ENCODE measurements around the gene GABARAP. TPM values are rescaled to one million over a fixed set of nuclear protein-coding genes. Genes with fewer than 3 reads are reported as not detected.

The GABARAP gene
- total RNA-seq, 4 donors from 2014 or later: 446 to 840 (median 533) TPM

DNA sequence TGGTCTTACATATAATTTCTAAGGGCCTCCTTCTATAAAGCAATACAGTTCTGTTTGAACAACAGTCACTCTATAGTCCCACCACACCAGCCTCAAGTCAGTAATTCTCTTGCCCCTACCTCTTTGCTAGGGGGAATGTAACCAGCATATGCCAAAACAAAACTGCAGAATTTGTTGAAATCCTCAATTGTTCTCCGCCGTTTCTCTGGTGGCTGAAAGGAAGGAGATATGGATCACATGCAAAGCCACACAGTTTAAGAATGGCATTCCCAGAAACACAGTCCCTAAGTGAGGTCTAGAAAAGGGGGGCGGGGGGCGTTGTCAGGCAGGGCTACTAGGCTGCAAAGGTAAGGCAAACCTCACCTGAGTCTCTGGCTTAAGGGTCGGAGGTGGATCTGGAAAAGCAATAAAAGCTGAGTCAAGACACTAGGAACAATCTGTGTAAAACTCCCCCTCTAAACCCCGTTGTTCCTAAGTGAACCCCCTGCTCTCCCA, 4.9 kb downstream of the GABARAP start:
- peak in 1 of 2 donors; percentile 72 for DNase-seq (ENCODE audit: low spot score in 2 of 2)
- Histone ChIP-seq H3K4me3 (peak overlapping the region; percentile 97), H3K4me1 (peaks cover 68% of the 10 kb centered on the region), H3K36me3 (peaks cover 9% of the 10 kb centered on the region), H3K27ac (peak overlapping the region; percentile 95), H3K27me3 (no peaks in the 10 kb centered on the region), H3K9me3 (no peaks in the 10 kb centered on the region)
- TF ChIP-seq, protein P1, sequence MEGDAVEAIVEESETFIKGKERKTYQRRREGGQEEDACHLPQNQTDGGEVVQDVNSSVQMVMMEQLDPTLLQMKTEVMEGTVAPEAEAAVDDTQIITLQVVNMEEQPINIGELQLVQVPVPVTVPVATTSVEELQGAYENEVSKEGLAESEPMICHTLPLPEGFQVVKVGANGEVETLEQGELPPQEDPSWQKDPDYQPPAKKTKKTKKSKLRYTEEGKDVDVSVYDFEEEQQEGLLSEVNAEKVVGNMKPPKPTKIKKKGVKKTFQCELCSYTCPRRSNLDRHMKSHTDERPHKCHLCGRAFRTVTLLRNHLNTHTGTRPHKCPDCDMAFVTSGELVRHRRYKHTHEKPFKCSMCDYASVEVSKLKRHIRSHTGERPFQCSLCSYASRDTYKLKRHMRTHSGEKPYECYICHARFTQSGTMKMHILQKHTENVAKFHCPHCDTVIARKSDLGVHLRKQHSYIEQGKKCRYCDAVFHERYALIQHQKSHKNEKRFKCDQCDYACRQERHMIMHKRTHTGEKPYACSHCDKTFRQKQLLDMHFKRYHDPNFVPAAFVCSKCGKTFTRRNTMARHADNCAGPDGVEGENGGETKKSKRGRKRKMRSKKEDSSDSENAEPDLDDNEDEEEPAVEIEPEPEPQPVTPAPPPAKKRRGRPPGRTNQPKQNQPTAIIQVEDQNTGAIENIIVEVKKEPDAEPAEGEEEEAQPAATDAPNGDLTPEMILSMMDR (IDR thresholded peaks at IDR 0.05): no peak
- TF ChIP-seq EP300 (IDR thresholded peaks at IDR 0.05) (no peak), POLR2AphosphoS5 (IDR thresholded peaks at IDR 0.05) (no peak), POLR2A (IDR thresholded peaks at IDR 0.05) (no peak)
- WGBS: 19% methylated on average over 6 of the region's 6 CpGs

DNA sequence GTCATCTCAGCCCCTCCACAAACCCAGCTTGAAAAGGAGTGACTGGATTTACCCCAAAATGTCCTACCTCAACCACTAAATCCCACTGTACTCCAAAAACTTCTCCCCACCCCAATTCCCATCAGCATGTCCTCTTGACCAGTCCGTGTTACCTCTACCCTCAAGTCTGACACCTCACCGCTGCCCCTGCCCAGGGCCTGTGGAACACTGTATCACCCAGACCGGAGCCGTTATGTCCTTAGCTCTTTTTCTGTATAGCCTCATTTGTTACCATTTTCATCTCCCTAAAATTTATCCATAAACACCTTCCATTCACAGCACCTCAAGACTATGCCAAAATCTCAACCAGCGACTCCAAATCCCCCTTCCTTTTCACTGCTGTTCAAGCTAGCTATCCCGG, 5.4 kb downstream of the GABARAP start:
- Histone ChIP-seq H3K4me3 (no peak overlapping the region), H3K27ac (peak overlapping the region; percentile 95), H3K4me1 (peaks cover 73% of the 10 kb centered on the region), H3K36me3 (peaks cover 9% of the 10 kb centered on the region), H3K27me3 (no peaks in the 10 kb centered on the region), H3K9me3 (no peaks in the 10 kb centered on the region)
- WGBS: 83% methylated on average over 6 of the region's 6 CpGs
- DNase-seq (ENCODE audit: low spot score in 2 of 2): no peak
- TF ChIP-seq, protein P1 (IDR thresholded peaks at IDR 0.05): no peak
- no peak for TF ChIP-seq POLR2A (IDR thresholded peaks at IDR 0.05)

DNA sequence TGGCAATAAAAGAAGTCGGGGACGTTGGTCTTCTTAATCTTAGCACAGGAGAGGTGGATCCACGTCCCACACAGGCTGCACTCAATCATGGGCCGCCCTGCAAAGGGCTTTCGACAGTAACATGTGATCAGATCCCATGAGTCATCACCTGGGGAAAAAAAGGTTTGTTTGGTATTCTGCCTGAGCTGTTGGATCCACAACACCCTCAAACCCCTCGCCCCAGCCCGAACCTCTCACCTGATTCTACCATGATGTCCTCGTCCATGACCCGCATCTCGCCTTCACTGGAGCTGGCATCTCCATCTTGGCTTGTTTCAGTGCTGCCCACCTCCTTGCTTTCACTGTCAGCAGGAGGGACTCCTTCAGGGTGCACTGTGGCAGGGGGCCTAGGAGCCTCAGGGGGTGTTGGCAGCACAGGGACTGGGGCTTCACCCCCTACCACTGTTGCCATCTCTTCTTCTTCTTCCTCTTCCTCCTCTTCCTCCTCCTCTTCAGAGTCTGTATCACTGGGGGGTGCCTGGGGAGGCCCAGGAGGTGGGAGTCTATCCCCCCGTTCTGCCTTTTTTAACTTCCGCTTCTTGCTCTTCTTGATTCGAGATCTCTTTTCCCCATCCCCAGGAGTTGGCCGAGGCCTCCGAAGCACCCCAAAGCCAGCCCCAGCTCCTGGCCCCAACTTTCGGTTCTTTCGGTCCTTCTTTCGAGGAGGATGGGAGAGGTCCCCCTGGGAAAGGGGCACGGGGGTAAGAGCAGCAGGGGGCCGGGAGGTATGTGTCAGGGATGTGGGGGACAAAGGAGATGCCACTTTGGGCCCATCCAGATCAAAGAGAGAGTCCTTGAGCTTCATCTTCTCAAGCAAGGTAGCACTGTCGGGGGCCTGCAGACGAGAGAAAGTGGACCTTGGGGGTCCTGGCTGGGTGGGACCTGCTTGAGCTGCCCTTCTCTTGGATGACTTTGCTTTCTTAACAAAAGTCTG, 6.3 kb downstream of the GABARAP start:
- no peaks in the 10 kb centered on the region for H3K9me3 ChIP-seq
- 79% methylated on average over 22 of the region's 22 CpGs for WGBS
- TF ChIP-seq EP300 (IDR thresholded peaks at IDR 0.05) (no peak), POLR2AphosphoS5 (IDR thresholded peaks at IDR 0.05) (no peak), POLR2A (IDR thresholded peaks at IDR 0.05) (no peak)
- TF ChIP-seq, protein P1 (IDR thresholded peaks at IDR 0.05): no peak

DNA sequence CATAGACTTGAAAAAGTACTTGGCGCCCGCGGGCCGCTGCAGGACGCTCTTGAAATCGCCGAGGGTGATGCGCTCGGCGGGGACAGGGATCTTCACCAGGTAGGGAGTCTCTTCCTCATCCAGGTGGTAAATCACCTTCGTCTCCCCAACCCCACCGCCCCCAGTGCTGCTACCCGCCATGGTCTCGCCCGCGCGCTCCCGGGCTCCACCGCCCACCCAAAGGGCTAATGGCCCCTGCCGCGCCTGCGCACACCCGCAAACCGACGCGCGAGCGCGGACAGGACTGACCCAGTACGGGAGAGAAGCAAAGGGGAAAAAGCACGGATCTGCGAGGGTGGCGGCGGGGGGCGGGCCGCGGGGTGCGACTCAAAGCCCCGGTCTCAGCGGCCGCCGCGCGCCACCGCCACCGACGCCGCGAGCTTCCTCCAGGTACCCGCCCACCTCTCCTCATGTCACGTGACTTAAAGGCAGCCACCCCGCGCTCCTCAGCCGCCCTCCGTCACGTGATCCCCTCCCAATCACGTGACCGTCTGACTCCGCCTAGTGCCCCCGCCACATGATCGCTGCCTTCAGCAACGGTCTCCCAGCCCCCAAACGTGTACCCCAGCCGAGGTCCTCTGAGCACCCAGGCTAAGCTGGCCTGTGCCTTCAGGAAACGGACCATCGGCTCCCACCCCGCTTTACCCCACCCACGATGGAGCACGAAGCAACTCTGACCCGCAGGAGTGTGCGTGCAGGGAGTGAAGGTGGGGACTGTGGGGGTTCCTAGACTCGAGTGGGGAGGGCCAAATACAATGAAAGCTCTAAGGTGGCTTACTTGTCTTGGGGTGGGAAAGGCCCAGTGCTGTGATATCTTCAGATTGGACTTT, 7.9 kb downstream of the GABARAP start, which contains the start of gene DVL2:
Gene DVL2, minus strand, starts transcription at position 435 of the 869 bp plus-strand sequence. Its CDS starts 255 bp downstream, at position 180.
- TF ChIP-seq EP300 (IDR thresholded peaks at IDR 0.05) (no peak), POLR2AphosphoS5 (IDR thresholded peaks at IDR 0.05) (peak in 2 of 3 donors; percentile 76 to 85), POLR2A (IDR thresholded peaks at IDR 0.05) (peak in 1 of 2 donors; percentile 65)
- TF ChIP-seq, protein P1 (IDR thresholded peaks at IDR 0.05): no peak
- peak; percentile 98 to 99 for DNase-seq (ENCODE audit: low spot score in 2 of 2)
- Histone ChIP-seq H3K9me3 (no peaks in the 10 kb centered on the region), H3K4me3 (peak within 1 kb of the TSS; percentile 83), H3K36me3 (peaks cover 6% of the 10 kb centered on the region), H3K27me3 (no peaks in the 10 kb centered on the region), H3K27ac (peak within 1 kb of the TSS; percentile 87), H3K4me1 (peaks cover 64% of the 10 kb centered on the region)
- 2% methylated on average over 13 of the region's 72 CpGs for WGBS

More for the DNA sequence above, 6.3 kb downstream of the GABARAP start:
- Histone ChIP-seq H3K4me3 (no peak overlapping the region), H3K4me1 (peaks cover 71% of the 10 kb centered on the region), H3K36me3 (peaks cover 9% of the 10 kb centered on the region), H3K27me3 (no peaks in the 10 kb centered on the region), H3K27ac (no peak overlapping the region)
- DNase-seq (ENCODE audit: low spot score in 2 of 2): peak in 1 of 2 donors; percentile 58
